ENCODE measurements around the gene ELOVL7.

Gene ELOVL7

GRCh38 chr5:60843386-60843935 is 608 bp downstream of the ELOVL7 start:
- H3K4me3 ChIP-seq (replicated peaks; ENCODE audit: insufficient read depth, low read length), result peak overlapping the region; percentile 61
- DNase-seq (ENCODE audit: low read depth in 1 of 2, low spot score in 1 of 2), result no peak
- H3K27me3 ChIP-seq (ENCODE audit: insufficient read depth, poor library complexity, severe bottlenecking), result peaks cover 5% of the 10 kb centered on the region
- no peak overlapping the region for H3K27ac ChIP-seq (replicated peaks)
- no peak for TF ChIP-seq REST (IDR thresholded peaks at IDR 0.05; ENCODE audit: insufficient replicate concordance, low read depth)
- no peak for TF ChIP-seq SPI1 (IDR thresholded peaks at IDR 0.05; ENCODE audit: borderline replicate concordance, low read depth)
- no peak for TF ChIP-seq GABPA (IDR thresholded peaks at IDR 0.05; ENCODE audit: low read depth)
- no peak for TF ChIP-seq POLR2AphosphoS5 (IDR thresholded peaks at IDR 0.05; ENCODE audit: low read depth)
- no peak for TF ChIP-seq CTCF (IDR thresholded peaks at IDR 0.05; ENCODE audit: insufficient read depth, low read length)

GRCh38 chr5:60842871-60843385 is 1.1 kb downstream of the ELOVL7 start:
- TF ChIP-seq REST (IDR thresholded peaks at IDR 0.05; ENCODE audit: insufficient replicate concordance, low read depth) (no peak), POLR2AphosphoS5 (IDR thresholded peaks at IDR 0.05; ENCODE audit: low read depth) (no peak), SPI1 (IDR thresholded peaks at IDR 0.05; ENCODE audit: borderline replicate concordance, low read depth) (no peak), GABPA (IDR thresholded peaks at IDR 0.05; ENCODE audit: low read depth) (no peak), CTCF (IDR thresholded peaks at IDR 0.05; ENCODE audit: insufficient read depth, low read length) (no peak)
- 0 out of 2 replicates have a peak overlapping the region, but pooled peaks have one; percentile 61 for H3K4me3 ChIP-seq (replicated peaks; ENCODE audit: insufficient read depth, low read length)
- H3K27me3 ChIP-seq (ENCODE audit: insufficient read depth, poor library complexity, severe bottlenecking), result peaks cover 5% of the 10 kb centered on the region
- H3K27ac ChIP-seq (replicated peaks), result no peak overlapping the region
- DNase-seq (ENCODE audit: low read depth in 1 of 2, low spot score in 1 of 2), result no peak

GRCh38 chr5:60841361-60841760 is 2.7 kb downstream of the ELOVL7 start:
- TF ChIP-seq REST (IDR thresholded peaks at IDR 0.05; ENCODE audit: insufficient replicate concordance, low read depth) (no peak), CTCF (IDR thresholded peaks at IDR 0.05; ENCODE audit: insufficient read depth, low read length) (no peak), GABPA (IDR thresholded peaks at IDR 0.05; ENCODE audit: low read depth) (no peak), POLR2AphosphoS5 (IDR thresholded peaks at IDR 0.05; ENCODE audit: low read depth) (no peak), SPI1 (IDR thresholded peaks at IDR 0.05; ENCODE audit: borderline replicate concordance, low read depth) (no peak)
- H3K27ac ChIP-seq (replicated peaks), result no peak overlapping the region
- no peak overlapping the region for H3K4me3 ChIP-seq (replicated peaks; ENCODE audit: insufficient read depth, low read length)
- H3K27me3 ChIP-seq (ENCODE audit: insufficient read depth, poor library complexity, severe bottlenecking), result peaks cover 5% of the 10 kb centered on the region
- DNase-seq (ENCODE audit: low read depth in 1 of 2, low spot score in 1 of 2), result no peak
